Suprapubic skin (tissue), 4 donors: ENCODE data around the gene ATAD3A. TPM values are rescaled to one million over a fixed set of nuclear protein-coding genes. Genes with fewer than 3 reads are reported as not detected.
"Not testable (repeated sequence)": the region's sequence is repeated elsewhere in the genome, so short reads cannot be mapped to it uniquely, and the experiment has no call there.

ENCODE experiments used
- DNase-seq, 2 donors: peaks; one replicate each; pipeline ENCODE4 v3.0.0-alpha.2; 2019; ENCODE audit warnings: low spot score in 2 of 2
- H3K27ac ChIP-seq: fragments of 200-600 bp; sonication (generic); one replicate; pipeline ENCODE4 v1.5.1; 2019
- H3K27me3 ChIP-seq: fragments of 200-600 bp; sonication (generic); one replicate; pipeline ENCODE4 v1.5.1; 2019
- H3K36me3 ChIP-seq: fragments of 200-600 bp; sonication (generic); one replicate; pipeline ENCODE4 v1.5.1; 2019
- H3K4me1 ChIP-seq: fragments of 200-600 bp; sonication (generic); one replicate; pipeline ENCODE4 v1.5.1; 2019
- H3K4me3 ChIP-seq: fragments of 200-600 bp; sonication (generic); one replicate; pipeline ENCODE4 v1.5.1; 2019; ENCODE audit warnings: mild to moderate bottlenecking
- H3K9me3 ChIP-seq: fragments of 200-600 bp; sonication (generic); one replicate; pipeline ENCODE4 v1.5.1; 2019
- EP300 ChIP-seq: sonication (generic); formaldehyde crosslinking; IDR thresholded peaks from one replicate; pipeline ENCODE4 v1.6.1; 2017; ENCODE audit warnings: antibody characterized with exemption
- POLR2A ChIP-seq, 2 donors: fragments of 450-650 bp; IDR thresholded peaks; one replicate each; pipeline ENCODE4 v1.6.1; 2017; ENCODE audit warnings: antibody characterized with exemption in 2 of 2, mild to moderate bottlenecking in 2 of 2, moderate library complexity in 2 of 2
- POLR2AphosphoS5 ChIP-seq, 3 donors: sonication (generic); formaldehyde crosslinking; IDR thresholded peaks; one replicate each; pipeline ENCODE4 v1.6.1; 2017; ENCODE audit warnings: antibody characterized with exemption in 3 of 3
- WGBS: methylation state at CpG from one replicate; pipeline ENCODE4 v1.1.5; 2018; 5-methylcytosine and 5-hydroxymethylcytosine counted together
- total RNA-seq, 4 donors: library from RNA; depleted of rRNA; stranded (reverse); fragments of >200 nt; gene quantifications; one replicate each; pipeline ENCODE4 v1.1.0, GENCODE V29; 2016
- TF ChIP-seq, protein P1 (sequence below), 2 donors: fragments of 200-600 bp in 1 of 2; fragments of 450-650 bp in 1 of 2; sonication (generic) in 1 of 2; IDR thresholded peaks; one replicate each; pipeline ENCODE4 v1.5.1; 2016 to 2019; ENCODE audit warnings: antibody characterized with exemption in 2 of 2, mild to moderate bottlenecking in 1 of 2, moderate library complexity in 1 of 2

Gene ATAD3A
- total RNA-seq, 4 donors from 2014 or later: 15.0 to 23.2 (median 19.7) TPM

DNA sequence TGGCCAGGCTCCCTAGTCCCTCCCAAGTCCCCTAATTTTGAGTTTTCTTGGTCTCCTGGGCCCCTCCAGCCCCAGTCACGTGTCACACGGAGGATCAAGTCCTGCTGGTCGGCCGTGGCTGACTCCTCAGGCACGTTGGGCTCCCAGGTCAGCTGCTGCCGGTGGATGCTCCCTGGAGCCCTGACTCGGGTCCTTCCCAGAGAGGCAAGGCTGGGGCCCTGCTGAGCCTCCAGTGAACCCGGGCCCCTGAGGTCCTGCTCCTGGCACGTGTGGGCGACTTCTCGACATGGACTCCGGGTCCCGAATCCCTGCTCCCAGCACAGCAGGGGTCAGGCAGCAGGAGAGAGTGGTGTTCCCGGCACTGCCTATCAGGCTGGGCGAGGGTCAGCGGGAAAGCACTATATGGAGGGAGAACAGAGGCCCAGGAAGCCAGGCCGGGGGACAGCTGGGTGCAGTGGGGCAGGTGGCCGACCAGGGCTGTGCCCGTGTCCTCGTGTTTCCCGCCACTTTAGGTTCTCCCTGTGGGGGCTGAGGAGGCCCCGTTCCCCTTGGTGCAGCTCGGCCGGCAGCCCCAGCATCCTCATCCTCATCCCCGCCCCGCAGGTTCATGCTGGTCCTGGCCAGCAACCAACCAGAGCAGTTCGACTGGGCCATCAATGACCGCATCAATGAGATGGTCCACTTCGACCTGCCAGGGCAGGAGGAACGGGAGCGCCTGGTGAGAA lies 15.3 kb downstream of the ATAD3A start:
- 92% methylated on average over 7 of the region's 31 CpGs for WGBS
- no peak for TF ChIP-seq EP300
- no peak for TF ChIP-seq POLR2A (IDR thresholded peaks at IDR 0.05)
- TF ChIP-seq POLR2AphosphoS5 (IDR thresholded peaks at IDR 0.05): no peak
- TF ChIP-seq, protein P1, sequence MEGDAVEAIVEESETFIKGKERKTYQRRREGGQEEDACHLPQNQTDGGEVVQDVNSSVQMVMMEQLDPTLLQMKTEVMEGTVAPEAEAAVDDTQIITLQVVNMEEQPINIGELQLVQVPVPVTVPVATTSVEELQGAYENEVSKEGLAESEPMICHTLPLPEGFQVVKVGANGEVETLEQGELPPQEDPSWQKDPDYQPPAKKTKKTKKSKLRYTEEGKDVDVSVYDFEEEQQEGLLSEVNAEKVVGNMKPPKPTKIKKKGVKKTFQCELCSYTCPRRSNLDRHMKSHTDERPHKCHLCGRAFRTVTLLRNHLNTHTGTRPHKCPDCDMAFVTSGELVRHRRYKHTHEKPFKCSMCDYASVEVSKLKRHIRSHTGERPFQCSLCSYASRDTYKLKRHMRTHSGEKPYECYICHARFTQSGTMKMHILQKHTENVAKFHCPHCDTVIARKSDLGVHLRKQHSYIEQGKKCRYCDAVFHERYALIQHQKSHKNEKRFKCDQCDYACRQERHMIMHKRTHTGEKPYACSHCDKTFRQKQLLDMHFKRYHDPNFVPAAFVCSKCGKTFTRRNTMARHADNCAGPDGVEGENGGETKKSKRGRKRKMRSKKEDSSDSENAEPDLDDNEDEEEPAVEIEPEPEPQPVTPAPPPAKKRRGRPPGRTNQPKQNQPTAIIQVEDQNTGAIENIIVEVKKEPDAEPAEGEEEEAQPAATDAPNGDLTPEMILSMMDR (IDR thresholded peaks at IDR 0.05): no peak
- H3K36me3 ChIP-seq: peaks cover 65% of the 10 kb centered on the region

DNA sequence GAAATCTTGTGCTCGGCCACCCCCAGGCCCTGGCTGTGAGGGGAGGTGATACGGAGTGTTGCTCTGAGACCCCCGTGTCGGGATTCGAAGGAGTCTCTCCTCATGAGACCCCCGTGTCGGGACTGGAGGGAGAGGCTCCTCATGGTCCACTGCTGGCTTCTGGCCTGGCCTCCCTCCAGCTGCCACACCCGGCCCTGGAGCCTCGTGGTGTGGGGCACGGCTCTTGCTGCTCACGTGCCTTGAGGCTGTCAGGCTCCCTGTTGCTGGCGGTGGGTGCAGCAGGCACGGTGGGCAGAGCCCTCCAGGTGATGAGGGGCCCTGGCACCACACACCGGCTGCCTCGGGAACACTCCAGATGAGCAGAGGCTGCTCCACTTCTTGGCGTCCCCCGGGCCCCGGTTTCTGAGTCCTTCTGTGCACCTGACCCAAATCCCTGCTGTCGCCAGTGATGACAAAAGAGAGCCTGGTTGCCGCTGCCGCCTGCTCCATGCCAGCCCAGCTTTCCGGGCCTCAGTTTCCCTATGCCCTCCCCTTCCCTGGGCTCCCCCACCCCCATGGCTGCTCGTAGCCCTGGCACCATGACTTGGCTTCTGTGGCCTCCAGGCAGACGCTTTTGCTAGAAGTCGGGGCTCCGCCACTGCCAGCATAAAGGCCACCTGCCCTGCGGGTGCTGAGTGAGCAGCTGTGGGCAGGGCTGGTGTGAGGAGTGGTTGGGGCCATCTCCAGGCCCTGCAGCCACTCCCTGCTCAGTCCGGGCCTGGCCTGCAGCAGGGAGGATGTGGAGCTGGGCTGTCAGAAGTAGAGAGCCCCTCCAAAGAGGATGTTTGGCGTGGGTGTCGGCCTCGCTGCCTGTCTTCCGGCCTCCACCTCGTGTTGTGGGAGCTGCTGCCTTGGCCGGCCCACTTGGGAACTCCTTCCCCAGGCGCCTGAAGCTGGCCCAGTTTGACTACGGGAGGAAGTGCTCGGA lies 16.6 kb downstream of the ATAD3A start:
- H3K4me1 ChIP-seq: no peaks in the 10 kb centered on the region
- no peak overlapping the region for H3K27ac ChIP-seq
- no peak for DNase-seq
- H3K36me3 ChIP-seq: peaks cover 56% of the 10 kb centered on the region
- no peak overlapping the region for H3K4me3 ChIP-seq
- no peaks in the 10 kb centered on the region for H3K27me3 ChIP-seq
- 91% methylated on average over 24 of the region's 37 CpGs for WGBS
- H3K9me3 ChIP-seq: peaks cover 4% of the 10 kb centered on the region
- TF ChIP-seq, protein P1 (IDR thresholded peaks at IDR 0.05): no peak
- TF ChIP-seq POLR2A (IDR thresholded peaks at IDR 0.05) (no peak), POLR2AphosphoS5 (IDR thresholded peaks at IDR 0.05) (no peak), EP300 (no peak)

More for the DNA sequence above, 15.3 kb downstream of the ATAD3A start:
- Histone ChIP-seq H3K9me3 (peaks cover 4% of the 10 kb centered on the region), H3K4me3 (no peak overlapping the region), H3K27ac (no peak overlapping the region), H3K4me1 (no peaks in the 10 kb centered on the region), H3K27me3 (no peaks in the 10 kb centered on the region)
- no peak for DNase-seq

DNA sequence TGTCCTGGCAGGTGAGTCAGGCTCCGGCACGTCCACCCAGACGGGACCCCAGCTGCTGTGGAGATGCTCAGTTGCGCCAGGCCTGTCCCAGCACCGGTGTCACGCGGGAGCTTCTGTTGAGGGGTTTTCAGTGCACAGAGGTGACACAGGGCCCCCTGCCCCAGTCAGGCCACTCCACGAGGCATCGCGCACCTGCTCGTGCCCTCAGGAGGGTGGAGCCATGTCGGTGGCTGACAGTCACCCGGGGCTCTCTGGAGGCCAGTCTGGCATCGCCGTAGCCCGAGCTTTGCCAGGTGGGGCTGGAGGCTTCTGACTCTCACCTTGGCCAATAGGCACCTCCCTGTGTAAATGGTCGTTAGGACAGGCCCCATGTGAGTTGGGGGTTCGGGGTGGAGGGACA lies 17.4 kb downstream of the ATAD3A start:
- no peaks in the 10 kb centered on the region for H3K4me1 ChIP-seq
- DNase-seq: no peak
- H3K36me3 ChIP-seq: peaks cover 53% of the 10 kb centered on the region
- no peaks in the 10 kb centered on the region for H3K27me3 ChIP-seq
- WGBS: 96% methylated on average over 4 of the region's 18 CpGs
- no peak overlapping the region for H3K27ac ChIP-seq
- H3K9me3 ChIP-seq: peaks cover 4% of the 10 kb centered on the region
- TF ChIP-seq POLR2A (IDR thresholded peaks at IDR 0.05) (no peak), POLR2AphosphoS5 (IDR thresholded peaks at IDR 0.05) (no peak), EP300 (no peak)
- TF ChIP-seq, protein P1 (IDR thresholded peaks at IDR 0.05): no peak
- H3K4me3 ChIP-seq: no peak overlapping the region

DNA sequence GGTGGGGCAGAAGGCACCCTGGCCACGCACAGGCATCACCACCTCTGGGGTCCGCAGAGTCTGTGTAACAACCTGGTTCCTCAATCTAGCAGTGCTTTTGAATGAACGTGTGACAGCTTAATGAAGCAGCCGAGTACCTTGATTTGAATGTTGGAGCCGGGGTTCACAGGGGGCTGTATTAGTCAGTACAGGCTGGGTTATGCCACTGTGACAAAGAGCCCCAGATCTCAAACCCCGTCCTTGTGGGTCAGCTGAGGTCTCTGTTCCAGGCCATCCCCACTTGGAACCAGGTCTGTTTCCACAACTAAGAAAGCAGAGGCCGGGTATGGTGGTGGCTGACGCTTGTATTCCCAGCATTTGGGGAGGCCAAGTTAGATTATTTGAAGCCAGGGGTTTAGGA lies 18.0 kb downstream of the ATAD3A start:
- H3K4me1 ChIP-seq: no peaks in the 10 kb centered on the region
- H3K4me3 ChIP-seq: no peak overlapping the region
- no peaks in the 10 kb centered on the region for H3K27me3 ChIP-seq
- DNase-seq: no peak
- no peak for TF ChIP-seq POLR2A (IDR thresholded peaks at IDR 0.05)
- peaks cover 4% of the 10 kb centered on the region for H3K9me3 ChIP-seq
- H3K27ac ChIP-seq: no peak overlapping the region
- 99% methylated on average over 8 of the region's 8 CpGs for WGBS
- H3K36me3 ChIP-seq: peaks cover 56% of the 10 kb centered on the region

DNA sequence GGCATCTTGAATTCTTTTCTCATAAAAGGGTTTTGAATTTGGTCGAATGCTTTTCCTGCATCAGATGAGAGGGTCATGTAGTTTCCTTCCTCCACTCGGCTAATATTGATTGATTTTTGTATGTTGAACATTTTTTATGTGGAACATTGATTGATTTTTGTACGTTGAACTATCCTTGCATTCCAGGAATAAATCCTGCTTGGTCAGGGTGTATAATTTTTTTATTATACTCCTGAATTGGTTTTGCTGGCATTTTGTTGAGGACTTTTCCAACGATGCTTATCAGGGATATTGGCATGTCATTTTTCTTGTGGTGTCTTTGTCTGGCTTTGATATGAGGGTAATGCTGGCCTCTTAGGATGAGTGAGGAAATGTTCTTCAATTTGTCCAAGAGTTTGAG lies 20.0 kb downstream of the ATAD3A start:
- peaks cover 40% of the 10 kb centered on the region for H3K36me3 ChIP-seq
- TF ChIP-seq EP300 (no peak), POLR2A (IDR thresholded peaks at IDR 0.05) (no peak), POLR2AphosphoS5 (IDR thresholded peaks at IDR 0.05) (no peak)
- TF ChIP-seq, protein P1 (IDR thresholded peaks at IDR 0.05): no peak
- no peak overlapping the region for H3K4me3 ChIP-seq
- WGBS: 95% methylated on average over 4 of the region's 4 CpGs
- DNase-seq: no peak
- H3K9me3 ChIP-seq: peaks cover 4% of the 10 kb centered on the region
- H3K27ac ChIP-seq: no peak overlapping the region
- no peaks in the 10 kb centered on the region for H3K4me1 ChIP-seq
- H3K27me3 ChIP-seq: no peaks in the 10 kb centered on the region

DNA sequence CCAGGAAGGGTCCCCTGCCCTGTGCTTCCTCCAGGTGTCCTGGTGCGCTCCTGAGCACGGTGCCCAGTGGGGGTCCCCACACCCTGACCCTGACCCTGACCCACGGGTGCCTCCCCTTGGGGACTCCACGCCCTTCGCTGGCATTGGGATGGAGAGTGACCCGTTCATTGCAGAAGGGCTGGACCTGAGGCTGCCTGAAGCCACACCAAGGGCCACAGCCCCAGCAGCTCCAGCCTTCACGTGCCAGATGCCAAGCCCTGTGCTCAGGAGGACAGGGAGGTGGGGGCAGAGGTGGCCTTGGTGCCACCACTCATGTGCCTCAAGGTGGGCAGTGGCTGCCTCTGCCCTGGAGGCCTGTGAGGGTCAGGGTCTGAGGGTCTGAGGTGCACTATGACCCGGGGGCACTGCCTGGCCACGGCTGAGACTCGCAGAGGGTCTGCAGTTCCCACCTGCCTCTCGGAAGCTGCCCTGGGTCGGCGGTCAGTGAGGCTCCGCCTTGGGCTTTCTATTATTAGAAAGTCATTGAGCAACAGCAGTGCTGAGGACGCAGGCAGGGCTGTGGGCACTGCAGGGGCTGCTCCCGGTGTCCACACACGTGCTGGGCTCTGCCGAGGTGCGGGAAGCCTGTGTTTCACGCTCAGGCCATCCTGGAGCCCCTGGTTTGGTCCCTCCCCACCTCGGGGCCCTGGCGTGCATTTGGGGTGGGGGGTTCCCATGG lies 21.4 kb downstream of the ATAD3A start:
- H3K4me3 ChIP-seq, H3K9me3 ChIP-seq, DNase-seq, H3K4me1 ChIP-seq, H3K27me3 ChIP-seq, H3K27ac ChIP-seq: not testable (repeated sequence)
- peaks cover 26% of the 10 kb centered on the region for H3K36me3 ChIP-seq
- 88% methylated on average over 4 of the region's 22 CpGs for WGBS

DNA sequence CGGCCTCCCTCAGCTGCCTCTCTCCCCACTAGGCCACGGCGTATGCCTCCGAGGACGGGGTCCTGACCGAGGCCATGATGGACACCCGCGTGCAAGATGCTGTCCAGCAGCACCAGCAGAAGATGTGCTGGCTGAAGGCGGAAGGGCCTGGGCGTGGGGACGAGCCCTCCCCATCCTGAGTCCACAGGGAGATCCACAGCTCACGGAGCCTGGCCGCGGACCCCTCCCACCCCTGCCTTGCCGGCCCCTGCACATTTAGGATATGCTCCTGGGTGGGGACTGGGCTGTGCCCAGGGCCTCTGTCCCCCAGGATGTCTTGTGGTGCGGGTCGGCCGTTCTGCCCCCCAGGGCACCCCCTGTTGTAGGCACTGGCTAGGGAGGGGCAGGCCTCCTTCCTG lies 21.9 kb downstream of the ATAD3A start:
- H3K4me1 ChIP-seq, H3K27me3 ChIP-seq, H3K9me3 ChIP-seq, DNase-seq, H3K27ac ChIP-seq, H3K4me3 ChIP-seq: not testable (repeated sequence)
- H3K36me3 ChIP-seq: peaks cover 20% of the 10 kb centered on the region
- WGBS: 100% methylated on average over 2 of the region's 18 CpGs
